ENCODE data around the gene PRSS2.

PRSS2 gene

DNA sequence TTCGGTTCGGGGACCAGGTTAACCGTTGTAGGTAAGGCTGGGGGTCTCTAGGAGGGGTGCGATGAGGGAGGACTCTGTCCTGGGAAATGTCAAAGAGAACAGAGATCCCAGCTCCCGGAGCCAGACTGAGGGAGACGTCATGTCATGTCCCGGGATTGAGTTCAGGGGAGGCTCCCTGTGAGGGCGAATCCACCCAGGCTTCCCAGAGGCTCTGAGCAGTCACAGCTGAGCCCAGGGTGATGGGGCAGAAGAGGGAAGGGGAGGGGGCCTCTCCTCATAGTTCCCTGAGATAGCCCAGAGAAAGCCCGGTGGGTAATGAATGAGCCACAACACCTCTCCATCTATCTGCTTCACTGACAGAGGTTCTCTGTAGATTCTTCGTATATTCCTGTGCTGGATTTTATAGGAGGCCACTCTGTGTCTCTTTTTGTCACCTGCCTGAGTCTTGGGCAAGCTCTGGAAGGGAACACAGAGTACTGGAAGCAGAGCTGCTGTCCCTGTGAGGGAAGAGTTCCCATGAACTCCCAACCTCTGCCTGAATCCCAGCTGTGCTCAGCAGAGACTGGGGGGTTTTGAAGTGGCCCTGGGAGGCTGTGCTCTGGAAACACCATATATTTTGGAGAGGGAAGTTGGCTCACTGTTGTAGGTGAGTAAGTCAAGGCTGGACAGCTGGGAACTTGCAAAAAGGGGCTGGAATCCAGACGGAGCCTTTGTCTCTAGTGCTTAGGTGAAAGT, 16.4 kb downstream of the PRSS2 start:
- DNase-seq (ENCODE audit: low read depth): no peak

DNA sequence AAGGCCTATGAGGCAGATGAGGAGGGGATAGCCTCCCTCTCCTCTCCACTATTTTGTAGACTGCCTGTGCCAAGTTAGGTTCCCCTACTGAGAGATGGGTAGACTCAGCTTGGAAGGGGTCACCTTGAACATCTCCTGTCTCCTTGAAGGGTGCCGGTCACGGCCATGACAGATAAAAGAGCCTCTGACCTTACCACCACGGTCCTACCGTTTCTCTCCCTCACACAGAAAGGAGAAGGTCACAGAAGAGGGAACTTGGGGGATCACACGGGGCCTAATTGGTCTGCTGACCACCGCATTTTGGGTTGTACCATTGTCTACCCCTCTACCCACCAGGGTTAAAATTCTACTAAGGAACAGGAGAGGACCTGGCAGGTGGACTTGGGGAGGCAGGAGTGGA, 17.0 kb downstream of the PRSS2 start:
- no peak for DNase-seq (ENCODE audit: low read depth)

DNA sequence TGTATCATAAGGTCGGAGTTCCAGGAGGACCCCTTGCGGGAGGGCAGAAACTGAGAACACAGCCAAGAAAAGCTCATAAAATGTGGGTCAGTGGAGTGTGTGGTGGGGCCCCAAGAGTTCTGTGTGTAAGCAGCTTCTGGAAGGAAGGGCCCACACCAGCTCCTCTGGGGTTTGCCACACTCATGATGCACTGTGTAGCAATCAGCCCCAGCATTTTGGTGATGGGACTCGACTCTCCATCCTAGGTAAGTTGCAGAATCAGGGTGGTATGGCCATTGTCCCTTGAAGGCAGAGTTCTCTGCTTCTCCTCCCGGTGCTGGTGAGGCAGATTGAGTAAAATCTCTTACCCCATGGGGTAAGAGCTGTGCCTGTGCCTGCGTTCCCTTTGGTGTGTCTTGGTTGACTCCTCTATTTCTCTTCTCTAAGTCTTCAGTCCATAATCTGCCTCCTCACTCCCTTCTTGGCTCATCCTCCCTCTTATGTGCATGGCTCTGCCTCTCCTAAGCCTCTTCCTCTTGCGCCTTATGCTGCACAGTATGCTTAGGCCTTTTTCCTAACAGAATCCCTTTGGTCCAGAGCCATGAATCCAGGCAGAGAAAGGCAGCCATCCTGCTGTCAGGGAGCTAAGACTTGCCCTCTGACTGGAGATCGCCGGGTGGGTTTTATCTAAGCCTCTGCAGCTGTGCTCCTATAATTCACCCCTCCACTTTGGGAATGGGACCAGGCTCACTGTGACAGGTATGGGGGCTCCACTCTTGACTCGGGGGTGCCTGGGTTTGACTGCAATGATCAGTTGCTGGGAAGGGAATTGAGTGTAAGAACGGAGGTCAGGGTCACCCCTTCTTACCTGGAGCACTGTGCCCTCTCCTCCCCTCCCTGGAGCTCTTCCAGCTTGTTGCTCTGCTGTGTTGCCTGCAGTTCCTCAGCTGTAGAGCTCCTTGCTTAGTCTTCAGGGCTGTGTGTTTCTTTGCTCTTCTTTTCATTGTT, 17.8 kb downstream of the PRSS2 start:
- DNase-seq (ENCODE audit: low read depth): no peak

DNA sequence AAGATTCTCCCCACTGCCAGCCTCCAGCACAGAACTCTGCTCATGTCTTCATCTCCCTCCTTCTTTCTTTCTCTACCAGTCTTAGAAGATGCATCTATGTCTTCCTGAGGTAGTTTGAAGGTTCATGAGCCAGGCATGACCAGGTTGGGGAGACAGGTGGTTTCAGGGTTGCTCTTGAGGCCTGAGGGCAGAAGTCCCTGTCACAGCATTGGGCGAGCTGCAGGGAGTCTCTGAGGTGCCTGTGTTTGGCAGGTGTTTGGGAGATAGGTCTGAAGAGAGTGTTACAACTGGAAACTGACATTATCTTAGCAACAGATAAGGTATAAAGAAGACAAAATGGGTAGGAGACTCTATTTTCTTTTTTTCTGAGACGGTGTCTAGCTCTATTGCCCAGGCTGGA, 18.7 kb downstream of the PRSS2 start:
- no peak for DNase-seq (ENCODE audit: low read depth)

DNA sequence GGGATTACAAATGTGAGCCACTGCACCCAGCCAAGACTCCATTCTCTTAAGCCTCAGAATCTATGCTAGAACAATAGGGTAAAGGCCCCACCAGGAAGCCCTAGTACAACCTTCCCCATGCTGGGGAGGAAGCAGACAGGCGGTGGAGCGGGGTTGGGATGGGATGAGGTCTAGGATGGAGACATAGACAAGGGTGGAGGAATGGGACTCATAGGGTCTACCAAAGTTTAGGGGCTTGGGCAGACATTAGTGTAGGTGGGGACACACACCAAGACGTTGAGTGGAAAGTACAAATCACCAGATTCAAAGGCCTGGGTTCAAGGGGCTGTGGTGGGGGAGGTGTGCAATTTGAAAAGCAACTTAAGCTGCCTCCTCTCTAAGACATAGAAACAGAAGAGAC, 19.3 kb downstream of the PRSS2 start:
- no peak for DNase-seq (ENCODE audit: low read depth)

DNA sequence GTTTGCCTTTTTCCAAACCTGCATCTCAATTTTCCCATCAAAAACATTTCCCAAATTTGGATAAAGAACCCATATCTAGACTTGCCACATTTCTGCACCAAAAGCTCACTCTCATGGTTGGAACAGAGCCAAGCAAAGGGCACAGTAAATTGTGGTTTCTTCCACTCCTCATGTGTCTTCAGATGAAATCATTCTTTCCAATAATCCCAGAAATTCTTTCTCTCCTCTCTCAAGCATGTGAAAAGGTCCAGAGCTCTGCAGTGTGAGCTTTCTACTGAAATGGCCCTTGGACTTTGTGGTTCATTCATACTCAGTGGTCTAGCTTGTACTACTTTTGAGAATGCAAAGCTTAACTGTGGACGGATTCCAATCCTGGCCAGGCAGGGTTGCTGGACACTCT, 19.8 kb downstream of the PRSS2 start:
- no peak for DNase-seq (ENCODE audit: low read depth)

DNA sequence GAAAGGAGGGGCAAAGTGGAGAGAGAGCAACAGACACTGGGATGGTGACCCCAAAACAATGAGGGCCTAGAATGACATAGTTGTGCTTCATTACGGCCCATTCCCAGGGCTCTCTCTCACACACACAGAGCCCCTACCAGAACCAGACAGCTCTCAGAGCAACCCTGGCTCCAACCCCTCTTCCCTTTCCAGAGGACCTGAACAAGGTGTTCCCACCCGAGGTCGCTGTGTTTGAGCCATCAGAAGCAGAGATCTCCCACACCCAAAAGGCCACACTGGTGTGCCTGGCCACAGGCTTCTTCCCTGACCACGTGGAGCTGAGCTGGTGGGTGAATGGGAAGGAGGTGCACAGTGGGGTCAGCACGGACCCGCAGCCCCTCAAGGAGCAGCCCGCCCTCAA, 20.7 kb downstream of the PRSS2 start:
- no peak for DNase-seq (ENCODE audit: low read depth)

DNA sequence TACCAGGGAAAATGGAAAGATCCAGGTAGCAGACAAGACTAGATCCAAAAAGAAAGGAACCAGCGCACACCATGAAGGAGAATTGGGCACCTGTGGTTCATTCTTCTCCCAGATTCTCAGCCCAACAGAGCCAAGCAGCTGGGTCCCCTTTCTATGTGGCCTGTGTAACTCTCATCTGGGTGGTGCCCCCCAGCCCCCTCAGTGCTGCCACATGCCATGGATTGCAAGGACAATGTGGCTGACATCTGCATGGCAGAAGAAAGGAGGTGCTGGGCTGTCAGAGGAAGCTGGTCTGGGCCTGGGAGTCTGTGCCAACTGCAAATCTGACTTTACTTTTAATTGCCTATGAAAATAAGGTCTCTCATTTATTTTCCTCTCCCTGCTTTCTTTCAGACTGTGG, 21.4 kb downstream of the PRSS2 start:
- DNase-seq (ENCODE audit: low read depth): no peak

DNA sequence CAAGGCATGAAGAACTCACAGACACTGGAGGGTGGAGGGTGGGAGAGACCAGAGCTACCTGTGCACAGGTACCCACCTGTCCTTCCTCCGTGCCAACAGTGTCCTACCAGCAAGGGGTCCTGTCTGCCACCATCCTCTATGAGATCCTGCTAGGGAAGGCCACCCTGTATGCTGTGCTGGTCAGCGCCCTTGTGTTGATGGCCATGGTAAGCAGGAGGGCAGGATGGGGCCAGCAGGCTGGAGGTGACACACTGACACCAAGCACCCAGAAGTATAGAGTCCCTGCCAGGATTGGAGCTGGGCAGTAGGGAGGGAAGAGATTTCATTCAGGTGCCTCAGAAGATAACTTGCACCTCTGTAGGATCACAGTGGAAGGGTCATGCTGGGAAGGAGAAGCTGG, 21.8 kb downstream of the PRSS2 start:
- DNase-seq (ENCODE audit: low read depth): no peak

DNA sequence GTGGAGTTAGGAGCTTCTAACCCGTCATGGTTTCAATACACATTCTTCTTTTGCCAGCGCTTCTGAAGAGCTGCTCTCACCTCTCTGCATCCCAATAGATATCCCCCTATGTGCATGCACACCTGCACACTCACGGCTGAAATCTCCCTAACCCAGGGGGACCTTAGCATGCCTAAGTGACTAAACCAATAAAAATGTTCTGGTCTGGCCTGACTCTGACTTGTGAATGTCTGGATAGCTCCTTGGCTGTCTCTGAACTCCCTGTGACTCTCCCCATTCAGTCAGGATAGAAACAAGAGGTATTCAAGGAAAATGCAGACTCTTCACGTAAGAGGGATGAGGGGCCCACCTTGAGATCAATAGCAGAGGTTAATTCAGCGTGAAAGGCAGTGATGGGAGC, 22.4 kb downstream of the PRSS2 start:
- DNase-seq (ENCODE audit: low read depth): no peak

DNA sequence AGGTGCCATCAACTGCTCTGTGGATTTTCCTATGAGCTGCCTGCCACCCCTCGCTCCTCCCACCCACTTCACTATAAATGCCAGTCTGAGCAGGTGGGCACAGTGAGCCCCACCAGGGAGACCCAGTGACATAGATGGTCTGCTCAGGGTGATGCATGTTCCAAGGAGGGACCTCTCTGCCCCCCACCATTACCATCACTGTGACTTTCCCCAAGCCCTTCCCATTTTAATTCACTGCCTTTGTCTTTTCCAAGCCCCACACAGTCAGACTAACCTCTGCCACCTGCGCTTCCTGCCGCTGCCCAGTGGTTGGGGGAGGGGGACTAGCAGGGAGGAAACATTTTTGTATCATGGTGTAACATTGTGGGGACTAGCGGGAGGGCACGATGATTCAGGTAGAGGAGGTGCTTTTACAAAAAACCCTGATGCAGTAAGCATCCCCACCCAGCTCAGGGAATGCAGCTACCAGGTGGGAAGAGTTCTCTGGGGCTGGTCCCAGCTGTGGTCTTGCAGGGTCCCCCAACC, 24.6 kb downstream of the PRSS2 start:
- no peak for DNase-seq (ENCODE audit: low read depth)

DNA sequence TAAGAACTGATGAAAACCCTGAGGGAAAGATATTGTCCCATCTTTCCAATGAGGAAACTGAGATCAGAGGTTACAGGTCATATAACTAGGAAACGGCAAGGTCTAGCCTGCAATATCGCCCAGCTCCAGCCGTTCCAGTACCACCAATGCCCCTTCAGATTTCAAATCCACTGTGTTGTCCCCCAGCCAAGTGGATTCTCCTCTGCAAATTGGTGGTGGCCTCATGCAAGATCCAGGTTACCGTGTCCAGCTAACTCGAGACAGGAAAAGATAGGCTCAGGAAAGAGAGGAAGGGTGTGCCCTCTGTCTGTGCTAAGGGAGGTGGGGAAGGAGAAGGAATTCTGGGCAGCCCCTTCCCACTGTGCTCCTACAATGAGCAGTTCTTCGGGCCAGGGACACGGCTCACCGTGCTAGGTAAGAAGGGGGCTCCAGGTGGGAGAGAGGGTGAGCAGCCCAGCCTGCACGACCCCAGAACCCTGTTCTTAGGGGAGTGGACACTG, 25.3 kb downstream of the PRSS2 start:
- no peak for DNase-seq (ENCODE audit: low read depth)

DNA sequence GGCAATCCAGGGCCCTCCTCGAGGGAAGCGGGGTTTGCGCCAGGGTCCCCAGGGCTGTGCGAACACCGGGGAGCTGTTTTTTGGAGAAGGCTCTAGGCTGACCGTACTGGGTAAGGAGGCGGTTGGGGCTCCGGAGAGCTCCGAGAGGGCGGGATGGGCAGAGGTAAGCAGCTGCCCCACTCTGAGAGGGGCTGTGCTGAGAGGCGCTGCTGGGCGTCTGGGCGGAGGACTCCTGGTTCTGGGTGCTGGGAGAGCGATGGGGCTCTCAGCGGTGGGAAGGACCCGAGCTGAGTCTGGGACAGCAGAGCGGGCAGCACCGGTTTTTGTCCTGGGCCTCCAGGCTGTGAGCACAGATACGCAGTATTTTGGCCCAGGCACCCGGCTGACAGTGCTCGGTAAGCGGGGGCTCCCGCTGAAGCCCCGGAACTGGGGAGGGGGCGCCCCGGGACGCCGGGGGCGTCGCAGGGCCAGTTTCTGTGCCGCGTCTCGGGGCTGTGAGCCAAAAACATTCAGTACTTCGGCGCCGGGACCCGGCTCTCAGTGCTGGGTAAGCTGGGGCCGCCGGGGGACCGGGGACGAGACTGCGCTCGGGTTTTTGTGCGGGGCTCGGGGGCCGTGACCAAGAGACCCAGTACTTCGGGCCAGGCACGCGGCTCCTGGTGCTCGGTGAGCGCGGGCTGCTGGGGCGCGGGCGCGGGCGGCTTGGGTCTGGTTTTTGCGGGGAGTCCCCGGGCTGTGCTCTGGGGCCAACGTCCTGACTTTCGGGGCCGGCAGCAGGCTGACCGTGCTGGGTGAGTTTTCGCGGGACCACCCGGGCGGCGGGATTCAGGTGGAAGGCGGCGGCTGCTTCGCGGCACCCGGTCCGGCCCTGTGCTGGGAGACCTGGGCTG, 26.0 kb downstream of the PRSS2 start:
- no peak for DNase-seq (ENCODE audit: low read depth)

DNA sequence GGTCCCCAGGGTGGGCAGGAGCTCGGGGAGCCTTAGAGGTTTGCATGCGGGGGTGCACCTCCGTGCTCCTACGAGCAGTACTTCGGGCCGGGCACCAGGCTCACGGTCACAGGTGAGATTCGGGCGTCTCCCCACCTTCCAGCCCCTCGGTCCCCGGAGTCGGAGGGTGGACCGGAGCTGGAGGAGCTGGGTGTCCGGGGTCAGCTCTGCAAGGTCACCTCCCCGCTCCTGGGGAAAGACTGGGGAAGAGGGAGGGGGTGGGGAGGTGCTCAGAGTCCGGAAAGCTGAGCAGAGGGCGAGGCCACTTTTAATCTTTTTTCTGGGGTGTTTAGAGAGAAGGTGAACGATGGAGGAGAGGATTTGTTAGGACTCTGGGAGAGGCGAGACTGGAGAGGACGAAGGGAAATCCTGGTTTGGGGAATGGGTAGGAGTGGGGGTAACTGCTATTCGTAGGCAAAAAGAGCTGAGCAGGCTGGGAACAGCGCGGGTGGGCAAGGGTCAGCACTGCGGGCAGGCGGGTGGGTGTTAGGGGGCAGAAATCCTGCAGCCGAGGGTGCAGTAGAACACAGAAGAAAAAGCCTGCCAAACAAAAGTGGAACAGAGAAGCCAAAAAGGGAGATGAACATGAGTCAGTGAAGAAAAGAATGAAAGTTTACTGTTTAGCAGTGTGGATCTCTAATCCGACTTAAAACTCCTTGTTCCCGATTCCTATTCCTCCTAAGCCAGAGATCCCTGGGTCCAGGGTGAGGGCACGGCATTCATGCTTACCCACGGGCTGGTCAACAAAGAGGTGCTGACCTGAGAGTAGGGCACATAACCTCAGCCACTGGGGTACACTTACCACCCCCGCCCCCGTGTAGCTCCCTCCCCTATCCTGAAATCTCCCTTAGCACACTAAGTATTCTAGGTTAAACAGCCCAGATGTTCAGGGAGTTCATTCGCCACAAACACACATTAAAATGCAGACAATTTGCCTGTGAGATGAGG, 26.9 kb downstream of the PRSS2 start:
- DNase-seq (ENCODE audit: low read depth): no peak

DNA sequence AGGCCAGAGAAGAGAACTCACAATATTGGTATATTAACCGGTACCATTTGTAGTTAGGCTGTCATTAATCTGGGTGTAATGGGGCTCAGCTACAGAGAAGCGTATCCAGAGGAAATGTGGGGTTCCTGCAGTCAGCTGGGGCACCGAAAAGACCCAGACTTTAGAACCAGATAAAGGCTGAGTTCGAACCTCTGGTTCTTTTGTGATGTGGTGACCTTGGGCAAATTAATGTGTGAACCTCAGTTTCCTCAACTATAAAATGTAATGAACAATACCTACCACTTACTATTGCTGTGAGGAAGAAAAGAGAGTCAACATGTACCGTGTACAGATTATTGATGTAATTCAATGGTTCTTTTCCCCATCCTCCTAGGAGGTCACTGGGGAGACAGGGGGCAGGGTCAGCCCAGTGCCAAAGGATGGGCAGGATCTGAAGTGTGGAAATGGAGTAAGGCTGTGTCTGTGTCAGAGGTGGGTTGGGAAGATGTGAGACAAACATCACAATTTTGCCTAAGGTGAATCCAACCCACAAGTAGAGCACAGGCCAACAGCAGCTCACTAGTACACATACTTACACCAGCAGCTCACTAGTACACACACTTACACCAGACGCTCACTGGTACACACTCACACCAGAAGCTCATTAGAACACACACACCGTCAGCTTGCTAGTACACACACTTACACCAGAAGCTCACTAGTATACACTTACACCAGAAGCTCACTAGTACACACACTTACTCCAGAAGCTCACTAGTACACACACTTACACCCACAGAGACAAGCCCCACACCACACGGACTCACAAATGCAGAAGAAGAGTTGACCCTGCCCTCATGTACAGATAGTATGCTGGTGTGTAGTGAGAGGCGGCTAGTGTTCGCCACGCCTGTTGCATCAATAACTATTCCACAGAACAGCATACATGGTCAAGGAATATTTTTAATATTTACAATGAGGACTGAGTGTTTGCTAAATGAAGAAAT, 28.0 kb downstream of the PRSS2 start:
- DNase-seq (ENCODE audit: low read depth): no peak

DNA sequence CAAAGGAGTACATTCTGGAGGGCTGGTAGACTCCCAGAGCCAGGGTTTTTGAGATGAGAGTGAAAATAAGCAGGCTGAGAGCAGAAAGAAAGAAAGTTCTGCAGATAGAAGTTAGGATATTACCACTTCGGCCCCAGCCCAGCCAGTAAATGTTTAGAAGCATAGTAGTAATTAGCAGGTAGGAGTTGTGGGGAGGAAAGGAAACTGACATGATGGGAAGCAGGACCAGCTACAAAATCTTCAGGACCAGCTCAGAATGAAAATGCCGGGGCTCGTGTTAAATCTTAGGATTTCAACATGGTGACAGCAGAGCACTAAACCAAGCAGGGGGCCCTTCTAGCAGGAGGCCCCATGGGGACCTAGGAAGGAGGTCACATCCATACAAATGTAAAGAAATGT, 28.7 kb downstream of the PRSS2 start:
- DNase-seq (ENCODE audit: low read depth): no peak

DNA sequence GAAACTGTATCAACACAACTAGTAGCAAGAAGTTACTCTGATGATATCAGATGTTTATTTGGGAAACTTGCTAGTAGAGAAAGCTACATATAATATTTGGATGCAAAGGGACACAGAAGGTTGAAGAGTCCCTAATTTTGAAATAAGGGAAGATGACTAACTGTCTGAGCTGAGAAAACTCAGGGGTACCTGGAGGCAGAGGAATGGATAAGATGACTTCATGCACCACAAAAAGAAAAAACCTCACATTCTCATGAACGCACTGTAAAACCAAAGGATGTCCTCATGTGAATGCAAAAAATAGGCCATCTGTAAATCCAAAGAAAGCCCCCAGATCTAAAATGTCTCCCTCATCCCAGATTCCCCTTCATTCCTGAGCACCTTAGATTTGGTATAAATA, 29.3 kb downstream of the PRSS2 start:
- no peak for DNase-seq (ENCODE audit: low read depth)

DNA sequence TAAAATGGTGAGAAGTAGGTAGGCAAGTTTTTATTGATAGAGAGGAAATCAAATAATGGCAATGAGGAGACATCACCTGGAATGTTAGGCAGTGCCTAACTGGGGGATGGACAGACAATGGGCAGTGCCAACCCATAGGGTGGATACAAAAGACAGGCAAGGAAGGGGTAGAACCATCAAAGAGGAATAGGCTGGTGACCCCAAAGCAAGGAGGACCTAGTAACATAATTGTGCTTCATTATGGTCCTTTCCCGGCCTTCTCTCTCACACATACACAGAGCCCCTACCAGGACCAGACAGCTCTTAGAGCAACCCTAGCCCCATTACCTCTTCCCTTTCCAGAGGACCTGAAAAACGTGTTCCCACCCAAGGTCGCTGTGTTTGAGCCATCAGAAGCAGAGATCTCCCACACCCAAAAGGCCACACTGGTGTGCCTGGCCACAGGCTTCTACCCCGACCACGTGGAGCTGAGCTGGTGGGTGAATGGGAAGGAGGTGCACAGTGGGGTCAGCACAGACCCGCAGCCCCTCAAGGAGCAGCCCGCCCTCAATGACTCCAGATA, 30.0 kb downstream of the PRSS2 start:
- no peak for DNase-seq (ENCODE audit: low read depth)
